KMS-11 (cell line): ENCODE results near the gene SLC5A5.

Source experiments
- H2AFZ ChIP-seq: fragments of 200-600 bp; sonication (generic); 2 replicates; pipeline ENCODE4 v1.6.1; 2016; ENCODE audit warnings: antibody characterized with exemption, mixed run types, low read depth
- H3K27ac ChIP-seq: fragments of 200-600 bp; sonication (generic); 2 replicates; pipeline ENCODE4 v1.6.1; 2016; ENCODE audit warnings: mild to moderate bottlenecking, mixed run types
- H3K27me3 ChIP-seq: fragments of 200-600 bp; sonication (generic); 2 replicates; pipeline ENCODE4 v1.6.1; 2017; ENCODE audit warnings: mild to moderate bottlenecking, low read depth, mixed run types, moderate library complexity; ENCODE audit not compliant: insufficient read depth
- H3K36me3 ChIP-seq: fragments of 200-600 bp; sonication (generic); 2 replicates; pipeline ENCODE4 v1.6.1; 2017; ENCODE audit warnings: mild to moderate bottlenecking, mixed run types; ENCODE audit not compliant: insufficient read depth
- H3K4me1 ChIP-seq: fragments of 200-600 bp; sonication (generic); 2 replicates; pipeline ENCODE4 v1.6.1; 2016; ENCODE audit warnings: mild to moderate bottlenecking, low read depth, mixed run types; ENCODE audit not compliant: poor library complexity, severe bottlenecking
- H3K4me2 ChIP-seq: fragments of 200-600 bp; sonication (generic); 2 replicates; pipeline ENCODE4 v1.7.0; 2016; ENCODE audit warnings: mild to moderate bottlenecking, mixed run types
- H3K4me3 ChIP-seq: fragments of 200-600 bp; sonication (generic); IDR thresholded peaks from 2 replicates; pipeline ENCODE4 v1.6.1; 2017; ENCODE audit warnings: low read depth, low read length, mixed read lengths; ENCODE audit not compliant: insufficient read depth
- H3K79me2 ChIP-seq: fragments of 200-600 bp; sonication (generic); 2 replicates; pipeline ENCODE4 v1.6.1; 2016; ENCODE audit warnings: low read depth, mixed run types; ENCODE audit not compliant: insufficient read depth
- H3K9ac ChIP-seq: fragments of 200-600 bp; sonication (generic); 2 replicates; pipeline ENCODE4 v1.6.1; 2016; ENCODE audit warnings: mild to moderate bottlenecking, mixed run types
- H4K20me1 ChIP-seq: fragments of 200-600 bp; sonication (generic); 2 replicates; pipeline ENCODE4 v1.6.1; 2016; ENCODE audit warnings: mild to moderate bottlenecking, mixed run types; ENCODE audit not compliant: insufficient read depth
- TF ChIP-seq, protein P1 (sequence below): fragments of 200-600 bp; sonication (generic); conservative IDR thresholded peaks from 2 replicates; pipeline ENCODE4 v1.6.1; 2017; ENCODE audit warnings: low read depth, mild to moderate bottlenecking, antibody characterized with exemption, low read length, moderate library complexity, mixed read lengths

SLC5A5 gene

DNA sequence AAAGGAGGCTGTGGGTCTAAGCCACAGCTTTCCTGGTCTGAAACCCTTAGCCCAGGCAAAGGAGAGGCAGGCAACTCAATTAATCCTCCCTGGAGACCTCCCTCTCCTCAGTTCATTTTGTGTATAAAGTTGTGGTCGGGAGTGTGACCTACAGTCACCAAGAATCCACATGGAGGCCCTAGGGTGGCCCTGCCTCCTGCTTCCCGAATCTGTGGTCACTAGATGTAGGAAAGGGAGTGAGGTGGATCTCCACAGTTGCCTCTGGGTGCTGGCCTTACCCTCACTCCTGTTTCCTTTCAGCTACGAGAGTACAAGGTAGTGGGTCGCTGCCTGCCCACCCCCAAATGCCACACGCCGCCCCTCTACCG is 10.8 kb upstream of the SLC5A5 start:
- TF ChIP-seq, protein P1, sequence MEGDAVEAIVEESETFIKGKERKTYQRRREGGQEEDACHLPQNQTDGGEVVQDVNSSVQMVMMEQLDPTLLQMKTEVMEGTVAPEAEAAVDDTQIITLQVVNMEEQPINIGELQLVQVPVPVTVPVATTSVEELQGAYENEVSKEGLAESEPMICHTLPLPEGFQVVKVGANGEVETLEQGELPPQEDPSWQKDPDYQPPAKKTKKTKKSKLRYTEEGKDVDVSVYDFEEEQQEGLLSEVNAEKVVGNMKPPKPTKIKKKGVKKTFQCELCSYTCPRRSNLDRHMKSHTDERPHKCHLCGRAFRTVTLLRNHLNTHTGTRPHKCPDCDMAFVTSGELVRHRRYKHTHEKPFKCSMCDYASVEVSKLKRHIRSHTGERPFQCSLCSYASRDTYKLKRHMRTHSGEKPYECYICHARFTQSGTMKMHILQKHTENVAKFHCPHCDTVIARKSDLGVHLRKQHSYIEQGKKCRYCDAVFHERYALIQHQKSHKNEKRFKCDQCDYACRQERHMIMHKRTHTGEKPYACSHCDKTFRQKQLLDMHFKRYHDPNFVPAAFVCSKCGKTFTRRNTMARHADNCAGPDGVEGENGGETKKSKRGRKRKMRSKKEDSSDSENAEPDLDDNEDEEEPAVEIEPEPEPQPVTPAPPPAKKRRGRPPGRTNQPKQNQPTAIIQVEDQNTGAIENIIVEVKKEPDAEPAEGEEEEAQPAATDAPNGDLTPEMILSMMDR, result no peak
- H3K4me2 ChIP-seq, result peak overlapping the region; percentile 95
- H3K4me1 ChIP-seq, result peaks cover 21% of the 10 kb centered on the region
- peak overlapping the region; percentile 94 for H3K9ac ChIP-seq
- peak overlapping the region; percentile 50; the same call in 1 of the 2 replicates for H3K27ac ChIP-seq
- H3K79me2 ChIP-seq, result peaks cover 25% of the 10 kb centered on the region
- peaks cover 11% of the 10 kb centered on the region; the same call in 1 of the 2 replicates for H3K36me3 ChIP-seq
- no peaks in the 10 kb centered on the region; the same call in 1 of the 2 replicates for H3K27me3 ChIP-seq
- H2AFZ ChIP-seq, result no peak overlapping the region
- no peaks in the 10 kb centered on the region for H4K20me1 ChIP-seq
- peak overlapping the region; percentile 67 for H3K4me3 ChIP-seq

DNA sequence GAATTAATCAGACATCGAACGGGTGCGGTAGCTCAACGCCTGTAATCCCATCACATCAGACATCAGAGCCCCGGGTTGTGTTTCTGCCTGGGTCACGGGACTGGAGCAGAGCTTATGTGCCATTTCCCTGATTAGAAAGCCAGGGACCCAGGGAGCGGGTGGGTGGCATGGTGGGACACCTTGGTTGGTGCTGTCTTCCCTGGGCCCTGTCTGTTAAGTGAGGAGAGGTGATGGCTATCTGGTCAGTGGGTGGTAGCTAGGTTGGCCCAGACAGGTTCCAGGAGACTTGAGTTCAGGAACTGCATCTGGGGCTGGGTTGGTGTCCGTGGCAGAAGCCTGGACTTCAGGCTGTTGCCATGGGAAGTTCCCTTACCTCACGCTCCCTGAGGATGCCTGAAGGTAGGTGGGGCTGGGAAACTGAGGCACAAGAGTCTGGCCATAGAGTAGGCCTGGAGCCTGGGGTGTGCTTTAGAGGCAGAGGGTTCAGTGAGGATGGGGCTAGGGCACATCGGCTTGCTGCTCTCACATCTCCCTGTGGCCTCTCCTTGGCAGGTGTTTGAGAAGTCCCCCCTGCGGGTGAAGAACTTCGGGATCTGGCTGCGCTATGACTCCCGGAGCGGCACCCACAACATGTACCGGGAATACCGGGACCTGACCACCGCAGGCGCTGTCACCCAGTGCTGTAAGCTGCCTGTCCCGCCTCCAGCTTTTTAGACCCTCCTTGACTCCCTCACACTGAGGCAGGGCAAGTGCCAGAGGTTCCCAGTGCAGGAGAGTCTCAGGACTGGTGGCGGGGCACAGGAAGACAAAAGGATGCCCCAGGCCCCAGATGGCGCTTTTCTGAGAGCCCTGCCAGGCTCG is 10.0 kb upstream of the SLC5A5 start:
- TF ChIP-seq, protein P1, result no peak
- Histone ChIP-seq H3K4me3 (no peak overlapping the region), H3K4me2 (peak overlapping the region; percentile 95), H3K9ac (peak overlapping the region; percentile 94; the same call in 1 of the 2 replicates), H3K27ac (no peak overlapping the region), H3K27me3 (no peaks in the 10 kb centered on the region), H3K79me2 (peaks cover 25% of the 10 kb centered on the region), H3K4me1 (peaks cover 21% of the 10 kb centered on the region), H2AFZ (no peak overlapping the region), H4K20me1 (no peaks in the 10 kb centered on the region), H3K36me3 (peaks cover 11% of the 10 kb centered on the region; the same call in 1 of the 2 replicates)

DNA sequence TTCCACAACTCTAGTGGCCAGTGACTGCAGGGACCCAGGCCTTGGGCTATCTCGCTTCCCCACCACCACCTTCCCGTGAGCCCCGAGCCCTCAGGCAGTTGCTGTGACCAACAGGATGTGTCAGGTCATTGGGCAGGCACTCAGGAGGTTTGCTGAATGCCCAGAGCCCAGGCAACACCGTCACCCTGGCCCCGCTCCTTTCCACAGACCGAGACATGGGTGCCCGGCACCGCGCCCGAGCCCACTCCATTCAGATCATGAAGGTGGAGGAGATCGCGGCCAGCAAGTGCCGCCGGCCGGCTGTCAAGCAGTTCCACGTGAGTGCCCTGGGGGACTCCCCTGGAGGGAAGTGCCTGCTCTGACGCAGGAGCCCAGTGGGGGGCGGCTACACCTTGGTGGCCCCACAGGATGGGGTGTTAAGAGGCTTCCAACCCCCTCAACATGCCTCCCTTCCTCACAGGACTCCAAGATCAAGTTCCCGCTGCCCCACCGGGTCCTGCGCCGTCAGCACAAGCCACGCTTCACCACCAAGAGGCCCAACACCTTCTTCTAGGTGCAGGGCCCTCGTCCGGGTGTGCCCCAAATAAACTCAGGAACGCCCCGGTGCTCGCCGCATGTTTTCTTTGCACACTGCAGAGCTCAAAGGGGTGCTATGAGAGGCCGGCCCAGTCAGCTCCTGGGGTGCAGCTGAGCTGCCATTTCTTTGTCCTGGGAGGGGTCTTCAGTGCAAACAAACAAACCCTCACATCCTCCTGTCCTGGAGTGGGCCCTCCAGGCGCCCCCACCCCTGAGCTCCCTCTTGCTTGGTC is 8.8 kb upstream of the SLC5A5 start:
- Histone ChIP-seq H4K20me1 (no peaks in the 10 kb centered on the region), H3K4me2 (no peak overlapping the region), H3K27ac (no peak overlapping the region), H3K9ac (no peak overlapping the region), H3K27me3 (no peaks in the 10 kb centered on the region; the same call in 1 of the 2 replicates), H2AFZ (no peak overlapping the region), H3K79me2 (peaks cover 25% of the 10 kb centered on the region), H3K36me3 (peaks cover 11% of the 10 kb centered on the region; the same call in 1 of the 2 replicates), H3K4me1 (peaks cover 21% of the 10 kb centered on the region), H3K4me3 (no peak overlapping the region)
- TF ChIP-seq, protein P1, result no peak

DNA sequence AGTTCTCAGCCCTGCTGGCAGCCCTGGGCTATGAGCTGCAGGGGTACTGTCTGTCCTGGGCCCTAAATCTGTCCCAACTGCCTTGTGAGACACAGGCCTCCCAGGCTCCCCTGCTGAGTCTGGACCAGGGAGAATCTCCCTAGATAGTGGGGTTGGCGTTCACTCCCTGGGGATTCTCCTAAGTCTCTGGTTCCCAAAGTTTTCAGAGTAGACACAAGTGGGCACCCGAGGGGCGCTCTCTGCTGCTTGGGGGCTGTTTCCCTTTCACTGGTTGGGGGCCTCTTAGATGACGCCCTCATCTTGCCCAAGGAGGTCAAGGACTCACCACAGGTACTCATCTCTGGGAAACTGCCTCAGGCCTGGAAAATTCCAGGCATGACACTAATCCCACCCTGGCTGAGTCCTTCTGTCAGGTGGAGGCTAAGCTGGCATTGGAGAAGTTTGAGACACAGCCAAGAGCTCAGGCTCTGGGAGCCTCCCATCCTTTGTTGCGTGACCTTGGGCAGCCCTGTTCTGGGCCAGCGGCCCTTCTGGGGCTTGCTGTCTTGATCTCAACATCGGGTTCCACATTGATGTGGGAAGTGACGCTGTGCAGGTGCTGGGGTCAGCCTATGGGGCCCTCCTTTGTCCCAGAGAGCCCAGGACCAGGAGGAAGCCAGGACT is 8.1 kb upstream of the SLC5A5 start:
- Histone ChIP-seq H3K27ac (no peak overlapping the region; the same call in 1 of the 2 replicates), H3K4me1 (peaks cover 21% of the 10 kb centered on the region), H2AFZ (no peak overlapping the region), H3K27me3 (peaks cover 6% of the 10 kb centered on the region; the same call in 1 of the 2 replicates), H3K79me2 (peaks cover 25% of the 10 kb centered on the region), H3K4me3 (no peak overlapping the region), H3K9ac (no peak overlapping the region), H3K4me2 (no peak overlapping the region), H4K20me1 (no peaks in the 10 kb centered on the region), H3K36me3 (peaks cover 11% of the 10 kb centered on the region; the same call in 1 of the 2 replicates)
- TF ChIP-seq, protein P1, result no peak
